T47D (cell line): ENCODE data around the gene PCDHGA1.
"Not testable (repeated sequence)": the region's sequence is repeated elsewhere in the genome, so short reads cannot be mapped to it uniquely, and the experiment has no call there.

ENCODE experiments used
- DNase-seq, 2 experiments: peaks; one replicate each; pipeline versions ENCODE4 v3.0.0 to v3.0.0-alpha.2; 2011 to 2012; ENCODE audit warnings: low read depth in 1 of 2, low spot score in 1 of 2
- JUND ChIP-seq: IDR thresholded peaks from 2 replicates; pipeline ENCODE4 v1.6.1; 2012; ENCODE audit warnings: low read depth
- in situ Hi-C: cut with HindIII; loops from 2 replicates; pipeline ENCODE4 v1.10.0; 2016; ENCODE audit warnings: low sequenced_read_pairs, low pct_unique_long_range_greater_than_20kb

The PCDHGA1 gene

DNA sequence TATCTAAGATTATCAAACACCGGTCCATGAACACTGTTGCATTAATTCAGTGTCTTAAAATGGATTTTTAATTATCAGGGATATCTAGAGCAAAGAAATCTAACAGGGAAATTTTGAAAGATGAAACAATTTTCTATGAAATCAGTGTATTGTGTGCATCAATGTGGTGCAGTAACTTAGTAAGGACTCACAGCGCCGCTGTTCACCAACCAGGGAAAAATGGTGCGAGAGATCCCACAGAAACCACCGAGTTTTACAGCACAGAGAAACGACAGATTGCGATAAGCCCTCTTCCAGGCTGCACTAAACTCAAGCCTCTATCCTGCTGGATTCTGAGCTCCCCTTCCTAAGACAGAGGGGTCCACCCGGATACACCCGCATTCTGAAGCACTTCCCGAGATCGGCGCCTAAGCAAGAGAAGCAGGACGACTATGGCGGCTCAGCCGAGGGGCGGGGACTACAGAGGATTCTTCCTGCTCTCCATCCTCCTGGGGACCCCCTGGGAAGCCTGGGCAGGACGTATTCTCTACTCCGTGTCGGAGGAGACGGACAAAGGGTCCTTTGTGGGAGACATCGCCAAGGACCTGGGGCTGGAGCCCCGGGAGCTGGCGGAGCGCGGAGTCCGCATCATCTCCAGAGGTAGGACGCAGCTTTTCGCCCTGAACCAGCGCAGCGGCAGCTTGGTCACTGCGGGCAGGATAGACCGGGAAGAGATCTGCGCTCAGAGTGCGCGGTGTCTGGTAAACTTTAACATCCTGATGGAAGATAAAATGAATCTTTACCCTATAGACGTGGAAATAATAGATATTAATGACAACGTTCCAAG is 52.4 kb downstream of the PCDHGA1 start, which contains the start of gene PCDHGA7:
Gene PCDHGA7, plus strand, starts transcription at position 274 of the 826 bp plus-strand sequence. Its CDS starts 158 bp downstream, at position 432.
- TF ChIP-seq JUND = no peak
- in situ Hi-C loops = no loop called here
- DNase-seq = peak; percentile 82 to 88

DNA sequence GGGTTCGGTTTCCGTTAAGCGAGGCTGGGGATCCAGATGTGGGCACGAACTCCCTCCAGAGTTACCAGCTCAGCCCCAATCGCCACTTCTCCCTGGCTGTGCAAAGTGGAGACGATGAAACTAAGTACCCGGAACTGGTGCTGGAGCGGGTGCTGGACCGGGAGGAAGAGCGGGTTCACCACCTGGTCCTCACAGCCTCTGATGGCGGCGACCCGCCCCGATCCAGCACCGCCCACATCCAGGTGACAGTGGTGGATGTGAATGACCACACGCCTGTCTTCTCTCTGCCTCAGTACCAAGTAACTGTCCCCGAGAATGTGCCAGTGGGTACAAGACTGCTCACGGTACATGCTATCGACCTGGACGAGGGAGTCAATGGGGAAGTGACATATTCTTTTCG is 53.0 kb downstream of the PCDHGA1 start:
- no peak for DNase-seq
- TF ChIP-seq JUND = no peak
- in situ Hi-C loops = no loop called here

DNA sequence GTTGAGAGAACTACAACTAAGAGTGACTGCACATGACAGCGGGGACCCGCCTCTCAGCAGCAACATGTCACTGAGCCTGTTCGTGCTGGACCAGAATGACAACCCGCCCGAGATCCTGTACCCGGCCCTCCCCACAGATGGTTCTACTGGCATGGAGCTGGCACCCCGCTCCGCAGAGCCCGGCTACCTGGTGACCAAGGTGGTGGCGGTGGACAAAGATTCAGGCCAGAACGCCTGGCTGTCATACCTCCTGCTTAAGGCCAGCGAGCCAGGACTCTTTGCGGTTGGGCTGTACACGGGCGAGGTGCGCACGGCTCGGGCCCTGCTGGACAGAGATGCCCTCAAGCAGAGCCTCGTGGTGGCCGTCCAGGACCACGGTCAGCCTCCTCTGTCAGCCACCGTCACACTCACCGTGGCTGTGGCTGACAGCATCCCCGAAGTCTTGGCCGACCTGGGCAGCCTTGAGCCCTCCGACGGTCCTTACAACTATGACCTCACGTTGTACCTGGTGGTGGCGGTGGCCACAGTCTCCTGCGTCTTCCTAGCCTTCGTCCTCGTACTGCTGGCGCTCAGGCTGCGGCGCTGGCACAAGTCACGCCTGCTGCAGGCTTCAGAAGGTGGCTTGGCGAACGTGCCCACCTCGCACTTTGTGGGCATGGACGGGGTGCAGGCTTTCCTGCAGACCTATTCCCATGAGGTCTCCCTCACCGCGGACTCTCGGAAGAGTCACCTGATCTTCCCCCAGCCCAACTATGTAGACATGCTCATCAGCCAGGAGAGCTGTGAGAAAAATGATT is 54.4 kb downstream of the PCDHGA1 start:
- DNase-seq = no peak
- in situ Hi-C loops = no loop called here
- TF ChIP-seq JUND = no peak

DNA sequence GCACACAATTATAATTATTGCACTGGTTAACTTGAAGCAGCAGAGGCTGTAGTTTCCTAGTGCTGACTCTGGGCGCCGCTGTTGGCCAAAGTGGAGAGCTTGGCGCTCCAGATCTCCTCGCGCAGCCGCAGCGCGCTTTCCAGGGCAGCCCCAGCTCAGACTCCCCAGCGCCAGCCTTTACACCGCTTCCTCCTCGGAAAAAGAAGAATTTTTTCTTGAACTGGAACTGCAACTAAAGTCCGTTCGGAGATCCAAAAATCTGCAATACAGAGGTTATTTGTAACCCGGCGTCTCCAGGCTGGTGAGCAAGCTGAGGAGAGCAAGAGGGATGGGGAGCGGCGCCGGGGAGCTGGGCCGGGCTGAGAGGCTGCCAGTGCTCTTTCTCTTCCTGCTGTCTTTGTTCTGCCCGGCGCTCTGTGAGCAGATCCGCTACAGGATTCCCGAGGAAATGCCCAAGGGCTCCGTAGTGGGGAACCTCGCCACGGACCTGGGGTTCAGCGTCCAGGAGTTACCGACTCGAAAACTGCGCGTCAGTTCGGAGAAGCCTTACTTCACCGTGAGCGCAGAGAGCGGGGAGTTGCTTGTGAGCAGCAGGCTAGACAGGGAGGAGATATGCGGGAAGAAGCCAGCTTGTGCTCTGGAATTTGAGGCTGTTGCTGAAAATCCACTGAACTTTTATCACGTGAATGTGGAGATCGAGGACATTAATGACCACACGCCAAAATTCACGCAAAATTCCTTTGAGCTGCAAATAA is 57.4 kb downstream of the PCDHGA1 start, which contains the start of gene PCDHGB4:
Gene PCDHGB4, plus strand, starts transcription at position 142 of the 755 bp plus-strand sequence. Its CDS starts 187 bp downstream, at position 329.
- in situ Hi-C loops = not testable (repeated sequence)
- DNase-seq = peak in 1 of 2 experiments; percentile 63

DNA sequence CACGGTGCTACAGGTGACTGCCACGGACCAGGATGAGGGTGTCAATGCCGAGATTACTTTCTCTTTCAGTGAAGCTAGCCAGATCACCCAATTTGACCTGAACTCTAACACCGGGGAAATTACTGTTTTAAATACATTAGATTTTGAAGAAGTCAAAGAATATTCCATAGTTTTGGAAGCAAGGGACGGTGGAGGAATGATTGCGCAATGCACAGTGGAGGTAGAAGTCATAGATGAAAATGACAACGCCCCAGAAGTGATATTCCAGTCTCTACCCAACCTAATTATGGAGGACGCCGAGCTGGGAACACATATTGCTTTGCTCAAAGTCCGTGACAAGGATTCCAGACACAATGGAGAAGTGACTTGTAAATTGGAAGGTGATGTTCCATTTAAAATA is 58.3 kb downstream of the PCDHGA1 start:
- TF ChIP-seq JUND = no peak
- in situ Hi-C loops = no loop called here
- no peak for DNase-seq

DNA sequence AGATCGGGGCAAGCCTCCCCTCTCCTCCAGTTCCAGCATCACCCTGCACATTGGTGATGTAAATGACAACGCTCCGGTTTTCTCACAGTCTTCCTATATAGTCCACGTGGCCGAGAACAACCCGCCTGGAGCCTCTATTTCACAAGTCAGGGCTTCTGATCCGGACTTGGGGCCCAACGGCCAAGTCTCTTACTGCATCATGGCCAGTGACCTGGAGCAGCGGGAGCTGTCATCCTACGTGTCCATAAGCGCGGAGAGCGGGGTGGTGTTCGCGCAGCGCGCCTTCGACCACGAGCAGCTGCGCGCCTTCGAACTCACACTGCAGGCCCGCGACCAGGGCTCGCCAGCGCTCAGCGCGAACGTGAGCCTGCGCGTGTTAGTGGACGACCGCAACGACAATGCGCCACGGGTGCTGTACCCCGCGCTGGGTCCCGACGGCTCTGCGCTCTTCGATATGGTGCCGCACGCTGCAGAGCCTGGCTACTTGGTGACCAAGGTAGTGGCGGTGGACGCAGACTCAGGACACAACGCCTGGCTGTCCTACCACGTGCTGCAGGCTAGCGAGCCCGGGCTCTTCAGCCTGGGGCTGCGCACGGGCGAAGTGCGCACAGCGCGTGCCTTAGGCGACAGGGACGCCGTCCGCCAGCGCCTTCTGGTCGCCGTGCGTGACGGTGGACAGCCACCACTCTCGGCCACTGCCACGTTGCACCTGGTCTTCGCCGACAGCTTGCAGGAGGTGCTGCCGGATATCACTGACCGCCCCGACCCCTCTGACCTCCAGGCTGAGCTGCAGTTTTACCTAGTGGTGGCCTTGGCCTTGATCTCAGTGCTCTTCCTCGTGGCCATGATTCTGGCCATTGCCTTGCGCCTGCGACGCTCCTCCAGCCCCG is 59.1 kb downstream of the PCDHGA1 start:
- in situ Hi-C loops = no loop called here
- no peak for TF ChIP-seq JUND
- no peak for DNase-seq

DNA sequence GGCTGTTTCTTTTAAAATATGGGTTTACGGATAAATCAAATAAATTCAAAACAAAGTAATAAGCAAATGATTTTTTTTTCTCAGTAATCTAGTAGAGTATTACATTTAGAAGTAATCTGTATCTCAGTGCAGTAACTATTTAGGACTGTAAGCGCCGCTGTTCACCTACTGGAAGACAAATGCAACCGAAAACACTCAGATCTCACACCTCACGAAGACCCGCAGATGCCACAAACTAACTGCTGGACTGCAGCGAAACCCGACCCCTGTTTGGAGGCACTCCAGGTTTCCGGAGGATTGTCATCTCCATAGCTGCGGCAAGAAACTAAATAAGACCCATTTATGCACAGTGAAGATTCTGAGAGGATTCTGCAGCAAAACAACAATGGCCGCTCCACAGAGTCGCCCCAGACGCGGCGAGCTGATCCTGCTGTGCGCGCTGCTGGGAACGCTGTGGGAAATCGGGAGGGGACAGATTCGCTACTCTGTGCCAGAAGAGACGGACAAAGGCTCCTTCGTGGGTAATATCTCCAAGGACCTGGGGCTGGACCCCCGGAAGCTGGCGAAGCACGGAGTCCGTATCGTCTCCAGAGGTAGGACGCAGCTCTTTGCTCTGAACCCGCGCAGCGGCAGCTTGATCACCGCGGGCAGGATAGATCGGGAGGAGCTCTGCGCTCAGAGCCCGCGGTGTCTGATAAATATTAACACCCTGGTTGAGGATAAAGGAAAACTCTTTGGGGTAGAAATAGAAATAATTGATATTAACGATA is 62.3 kb downstream of the PCDHGA1 start, which contains the start of gene PCDHGA8:
Gene PCDHGA8, plus strand, starts transcription at position 205 of the 770 bp plus-strand sequence. Its CDS starts 181 bp downstream, at position 386.
- no peak for TF ChIP-seq JUND
- in situ Hi-C loops = no loop called here
- DNase-seq = no peak

DNA sequence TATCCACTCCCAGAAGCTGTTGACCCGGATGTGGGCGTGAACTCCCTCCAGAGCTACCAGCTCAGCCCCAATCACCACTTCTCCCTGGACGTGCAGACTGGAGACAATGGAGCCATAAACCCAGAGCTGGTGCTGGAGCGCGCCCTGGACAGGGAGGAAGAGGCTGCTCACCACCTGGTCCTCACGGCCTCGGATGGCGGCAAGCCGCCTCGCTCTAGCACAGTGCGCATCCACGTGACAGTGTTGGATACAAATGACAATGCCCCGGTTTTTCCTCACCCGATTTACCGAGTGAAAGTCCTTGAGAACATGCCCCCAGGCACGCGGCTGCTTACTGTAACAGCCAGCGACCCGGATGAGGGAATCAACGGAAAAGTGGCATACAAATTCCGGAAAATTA is 63.0 kb downstream of the PCDHGA1 start:
- TF ChIP-seq JUND = no peak
- in situ Hi-C loops = no loop called here
- DNase-seq = no peak

DNA sequence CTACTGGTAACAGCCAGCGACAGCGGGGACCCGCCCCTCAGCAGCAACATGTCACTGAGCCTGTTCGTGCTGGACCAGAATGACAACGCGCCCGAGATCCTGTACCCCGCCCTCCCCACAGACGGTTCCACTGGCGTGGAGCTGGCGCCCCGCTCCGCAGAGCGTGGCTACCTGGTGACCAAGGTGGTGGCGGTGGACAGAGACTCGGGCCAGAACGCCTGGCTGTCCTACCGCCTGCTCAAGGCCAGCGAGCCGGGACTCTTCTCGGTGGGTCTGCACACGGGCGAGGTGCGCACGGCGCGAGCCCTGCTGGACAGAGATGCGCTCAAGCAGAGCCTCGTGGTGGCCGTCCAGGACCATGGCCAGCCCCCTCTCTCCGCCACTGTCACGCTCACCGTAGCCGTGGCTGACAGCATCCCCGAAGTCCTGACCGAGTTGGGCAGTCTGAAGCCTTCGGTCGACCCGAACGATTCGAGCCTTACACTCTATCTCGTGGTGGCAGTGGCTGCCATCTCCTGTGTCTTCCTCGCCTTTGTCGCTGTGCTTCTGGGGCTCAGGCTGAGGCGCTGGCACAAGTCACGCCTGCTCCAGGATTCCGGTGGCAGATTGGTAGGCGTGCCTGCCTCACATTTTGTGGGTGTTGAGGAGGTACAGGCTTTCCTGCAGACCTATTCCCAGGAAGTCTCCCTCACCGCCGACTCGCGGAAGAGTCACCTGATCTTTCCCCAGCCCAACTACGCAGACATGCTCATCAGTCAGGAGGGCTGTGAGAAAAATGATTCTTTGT is 64.3 kb downstream of the PCDHGA1 start:
- DNase-seq, in situ Hi-C loops: not testable (repeated sequence)

DNA sequence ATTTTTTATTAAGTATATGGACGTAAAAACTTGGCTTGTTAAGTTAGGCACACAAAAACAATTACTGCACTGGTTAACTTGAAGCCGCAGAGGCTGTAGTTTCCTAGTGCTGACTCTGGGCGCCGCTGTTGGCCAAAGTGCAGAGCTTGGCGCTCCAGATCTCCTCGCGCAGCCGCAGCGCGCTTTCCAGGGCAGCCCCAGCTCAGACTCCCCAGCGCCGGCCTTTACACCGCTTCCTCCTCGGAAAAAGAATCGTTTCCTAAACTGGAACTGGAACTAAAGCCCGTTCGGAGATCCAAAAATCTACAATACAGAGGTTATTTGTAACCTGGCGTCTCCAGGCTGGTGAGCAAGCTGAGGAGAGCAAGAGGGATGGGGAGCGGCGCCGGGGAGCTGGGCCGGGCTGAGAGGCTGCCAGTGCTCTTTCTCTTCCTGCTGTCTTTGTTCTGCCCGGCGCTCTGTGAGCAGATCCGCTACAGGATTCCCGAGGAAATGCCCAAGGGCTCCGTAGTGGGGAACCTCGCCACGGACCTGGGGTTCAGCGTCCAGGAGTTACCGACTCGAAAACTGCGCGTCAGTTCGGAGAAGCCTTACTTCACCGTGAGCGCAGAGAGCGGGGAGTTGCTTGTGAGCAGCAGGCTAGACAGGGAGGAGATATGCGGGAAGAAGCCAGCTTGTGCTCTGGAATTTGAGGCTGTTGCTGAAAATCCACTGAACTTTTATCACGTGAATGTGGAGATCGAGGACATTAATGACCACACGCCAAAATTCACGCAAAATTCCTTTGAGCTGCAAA is 67.6 kb downstream of the PCDHGA1 start, which contains the start of gene PCDHGB5:
Gene PCDHGB5, plus strand, starts transcription at position 192 of the 796 bp plus-strand sequence. Its CDS starts 181 bp downstream, at position 373.
- in situ Hi-C loops = not testable (repeated sequence)
- DNase-seq = peak; percentile 85 to 93
